OCI-LY7 (cell line): Measurements from ENCODE around the gene GRAMD2A. TPM values are rescaled to one million over a fixed set of nuclear protein-coding genes. Genes with fewer than 3 reads are reported as not detected.

Source experiments
- BruUV-seq: library from RNA; stranded (reverse); fragments of 400-500 nt; replicated peaks from 2 replicates; lab custom pipeline; 2021; lab: Mats Ljungman, UMichigan
- CTCF ChIA-PET: fragments of 300-600 bp; sonication (Branson Sonifier 250); formaldehyde crosslinking; loops from one replicate; lab custom pipeline; 2022; ENCODE audit warnings: antibody characterized with exemption; ENCODE audit not compliant: unreplicated experiment; lab: Charles Lee
- POLR2A ChIA-PET: fragments of 300-600 bp; sonication (Branson Sonifier 250); formaldehyde crosslinking; loops from one replicate; lab custom pipeline; 2022; ENCODE audit warnings: antibody characterized with exemption; lab: Charles Lee
- DNase-seq: peaks from one replicate; pipeline ENCODE4 v3.0.0-alpha.2; 2015; ENCODE audit warnings: low spot score
- H2AFZ ChIP-seq: fragments of 200-600 bp; sonication (generic), shearing (Covaris generic); 2 replicates; pipeline ENCODE4 v1.6.1; 2014; ENCODE audit warnings: mild to moderate bottlenecking, antibody characterized with exemption, low read length, moderate library complexity
- H3K27ac ChIP-seq: fragments of 200-600 bp; sonication (generic); 2 replicates; pipeline ENCODE4 v1.5.1; 2014; ENCODE audit warnings: mixed run types, low read depth, mild to moderate bottlenecking, moderate library complexity, low read length, inconsistent platforms; ENCODE audit not compliant: poor library complexity, severe bottlenecking
- H3K36me3 ChIP-seq: fragments of 200-600 bp; sonication (generic); 2 replicates; pipeline ENCODE4 v1.6.1; 2014; ENCODE audit warnings: mild to moderate bottlenecking, antibody characterized with exemption, low read length, moderate library complexity, mixed read lengths; ENCODE audit not compliant: insufficient read depth
- H3K4me1 ChIP-seq: fragments of 200-600 bp; sonication (generic); 2 replicates; pipeline ENCODE4 v1.5.1; 2014; ENCODE audit warnings: mild to moderate bottlenecking, low read length; ENCODE audit not compliant: insufficient read depth, poor library complexity, severe bottlenecking
- H3K4me2 ChIP-seq: fragments of 200-600 bp; sonication (generic); 2 replicates; pipeline ENCODE4 v1.6.1; 2014; ENCODE audit warnings: mild to moderate bottlenecking, low read length
- H3K4me3 ChIP-seq: fragments of 200-600 bp; sonication (generic); 2 replicates; pipeline ENCODE4 v1.5.1; 2014; ENCODE audit warnings: mild to moderate bottlenecking, low read depth, low read length; ENCODE audit not compliant: poor library complexity, severe bottlenecking
- H3K79me2 ChIP-seq: fragments of 200-600 bp; sonication (generic); 2 replicates; pipeline ENCODE4 v1.6.1; 2016; ENCODE audit warnings: low read depth, mild to moderate bottlenecking, low read length, moderate library complexity, mixed read lengths; ENCODE audit not compliant: insufficient read depth
- H3K9me2 ChIP-seq: fragments of 200-600 bp; sonication (generic); 2 replicates; pipeline ENCODE4 v1.6.1; 2016; ENCODE audit warnings: mild to moderate bottlenecking, low read length, mixed read lengths; ENCODE audit not compliant: insufficient read depth
- H3K9me3 ChIP-seq: fragments of 200-600 bp; sonication (generic); 2 replicates; pipeline ENCODE4 v1.6.1; 2014; ENCODE audit warnings: mild to moderate bottlenecking, mixed run types, low read length, mixed read lengths
- H4K20me1 ChIP-seq: fragments of 200-600 bp; sonication (generic); 2 replicates; pipeline ENCODE4 v1.6.1; 2014; ENCODE audit warnings: mild to moderate bottlenecking, antibody characterized with exemption, low read length, moderate library complexity, mixed read lengths; ENCODE audit not compliant: insufficient read depth
- CTCF ChIP-seq: fragments of 200-600 bp; sonication (generic); conservative IDR thresholded peaks from 2 replicates; pipeline ENCODE4 v1.5.1; 2014; ENCODE audit warnings: mild to moderate bottlenecking, antibody characterized with exemption, low read length, moderate library complexity, mixed read lengths
- EZH2phosphoT487 ChIP-seq: fragments of 200-600 bp; sonication (generic); IDR thresholded peaks from 2 replicates; pipeline ENCODE4 v1.6.1; 2018; ENCODE audit warnings: low read depth, borderline replicate concordance, mild to moderate bottlenecking, mixed run types, antibody characterized with exemption, low read length, moderate library complexity, mixed read lengths
- intact Hi-C: fragments of 100-400 bp; cut with micrococcal nuclease; formaldehyde crosslinking; loops from one replicate; pipeline ENCODE4 v1.10.0; 2022; ENCODE audit not compliant: unreplicated experiment
- total RNA-seq, 2 experiments: library from RNA; depleted of rRNA in 1 of 2; stranded (reverse); fragments of >200 nt in 1 of 2; shearing (Covaris generic) in 1 of 2; gene quantifications; 2 replicates each; pipeline ENCODE4 v1.2.3, GENCODE V29; 2014 to 2022

Gene GRAMD2A
- total RNA-seq, 2 experiments from 2014 or later = not detected

- ChIA-PET POLR2A (no interaction called here), CTCF (no interaction called here)
- intact Hi-C loops = no loop called here
- TF ChIP-seq CTCF = no peak
- TF ChIP-seq EZH2phosphoT487 = no peak
- no peaks in the 10 kb centered on the region for H3K36me3 ChIP-seq
- no peaks in the 10 kb centered on the region for H4K20me1 ChIP-seq
- H3K4me1 ChIP-seq = peaks cover 2% of the 10 kb centered on the region
- no TSS peak for BruUV-seq
- no peak overlapping the region for H2AFZ ChIP-seq
- no peak overlapping the region for H3K4me3 ChIP-seq
- DNase-seq = no peak
- H3K4me2 ChIP-seq = no peak overlapping the region
- H3K9me3 ChIP-seq = no peaks in the 10 kb centered on the region
- H3K9me2 ChIP-seq = no peaks in the 10 kb centered on the region
- no peaks in the 10 kb centered on the region for H3K79me2 ChIP-seq
- H3K27ac ChIP-seq = no peak overlapping the region
These were observed 36.8 kb downstream of the GRAMD2A start for GRCh38 chr15:72160696-72161245.

GRCh38 chr15:72156928-72157327, 40.7 kb downstream of the GRAMD2A start:
- no peak overlapping the region for H2AFZ ChIP-seq
- H3K27ac ChIP-seq = no peak overlapping the region
- no peaks in the 10 kb centered on the region for H3K79me2 ChIP-seq
- no peaks in the 10 kb centered on the region for H4K20me1 ChIP-seq
- H3K4me1 ChIP-seq = peaks cover 6% of the 10 kb centered on the region
- no peaks in the 10 kb centered on the region for H3K9me3 ChIP-seq
- intact Hi-C loops = loop anchor here (1.0 to 5.0 kb wide), 6 partner anchors 114 to 413 kb away; no protein-coding TSS in a partner anchor
- no peak for DNase-seq
- CTCF ChIA-PET = no interaction called here
- H3K4me3 ChIP-seq = no peak overlapping the region
- BruUV-seq = no TSS peak
- POLR2A ChIA-PET = interaction anchor here (0.6 to 0.7 kb wide), 2 partner anchors 68 to 246 kb away, joined by 3 to 4 read pairs; no protein-coding TSS in a partner anchor
- no peaks in the 10 kb centered on the region for H3K9me2 ChIP-seq
- H3K36me3 ChIP-seq = no peaks in the 10 kb centered on the region
- H3K4me2 ChIP-seq = no peak overlapping the region
- no peak for TF ChIP-seq CTCF
- TF ChIP-seq EZH2phosphoT487 = no peak
